RPMI8226 (cell line): ENCODE data around the gene A1CF.

Experiments
- DNase-seq: peaks from one replicate; pipeline ENCODE4 v3.0.0-alpha.2; 2015

The A1CF gene

DNA sequence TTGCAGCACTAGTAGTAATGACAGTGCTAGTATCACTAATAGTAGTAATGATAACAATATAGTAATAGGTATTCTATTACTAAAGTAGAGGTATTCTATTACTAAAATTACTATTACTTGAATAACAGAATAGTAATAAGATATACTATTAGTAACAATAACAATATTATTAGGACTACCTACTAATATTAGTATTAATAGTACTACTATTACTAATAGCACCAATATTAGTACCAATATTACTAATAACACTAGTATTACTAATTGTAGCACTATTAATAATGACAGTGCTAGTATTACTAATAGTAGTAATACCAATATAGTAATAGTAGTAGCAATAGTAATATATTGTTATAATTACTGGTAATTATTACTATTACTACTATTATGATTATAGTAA is 24.1 kb downstream of the A1CF start:
- no peak for DNase-seq

DNA sequence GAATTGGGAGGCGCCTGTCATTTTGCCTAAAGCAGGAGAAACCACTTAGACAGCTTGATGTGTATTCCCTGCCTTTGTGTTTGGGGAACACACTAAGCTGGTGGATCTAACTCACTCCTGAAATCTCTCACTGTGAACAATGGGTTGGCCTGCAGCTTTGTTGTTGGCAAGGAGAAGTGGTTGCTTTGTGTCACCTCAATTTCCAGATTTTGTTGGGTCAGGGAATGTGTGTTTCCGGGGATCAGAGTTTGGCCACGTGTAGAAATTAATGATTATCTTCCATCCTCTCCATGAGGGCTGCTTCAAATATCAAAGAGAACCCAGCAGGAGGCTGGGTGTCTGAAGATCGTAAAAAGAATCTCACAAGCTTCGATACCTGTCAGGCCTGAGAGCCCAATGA is 27.8 kb downstream of the A1CF start:
- DNase-seq, result no peak

- DNase-seq, result no peak
Measured at GRCh38 chr10:50855461-50855860, 30.0 kb downstream of the A1CF start.

DNA sequence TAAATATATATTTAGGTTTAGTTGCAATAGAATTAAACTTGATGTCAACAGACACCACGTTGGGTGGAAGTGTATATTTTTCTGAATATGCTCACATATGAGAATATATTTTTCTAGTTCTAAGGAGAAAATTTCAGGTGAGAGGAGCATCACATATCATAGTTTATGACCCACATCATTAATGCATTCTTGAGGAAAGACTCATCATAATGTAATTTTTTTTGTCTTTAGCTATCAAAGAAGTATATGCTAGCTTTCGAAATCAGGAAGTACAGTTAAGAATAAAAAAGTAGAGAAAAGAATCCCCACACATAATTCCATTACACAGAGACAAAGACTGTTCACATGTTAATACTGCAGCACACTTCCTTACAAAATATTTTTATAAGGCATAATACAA is 30.4 kb downstream of the A1CF start:
- no peak for DNase-seq

GRCh38 chr10:50853557-50853956 is 31.9 kb downstream of the A1CF start:
- no peak for DNase-seq

GRCh38 chr10:50851884-50852671 is 33.3 kb downstream of the A1CF start:
- DNase-seq, result no peak

GRCh38 chr10:50850578-50851230 is 34.7 kb downstream of the A1CF start:
- DNase-seq, result no peak

- DNase-seq, result no peak
Measured at GRCh38 chr10:50846753-50847152, 38.7 kb downstream of the A1CF start.

GRCh38 chr10:50837095-50837494 is 48.3 kb downstream of the A1CF start:
- DNase-seq, result no peak

GRCh38 chr10:50832171-50832751 is 53.2 kb downstream of the A1CF start:
- DNase-seq, result no peak

GRCh38 chr10:50830066-50830465 is 55.4 kb downstream of the A1CF start:
- DNase-seq, result no peak

- DNase-seq, result no peak
Measured at GRCh38 chr10:50824782-50825181, 60.6 kb downstream of the A1CF start.

- no peak for DNase-seq
Measured at GRCh38 chr10:50823789-50824188, 61.6 kb downstream of the A1CF start.

DNA sequence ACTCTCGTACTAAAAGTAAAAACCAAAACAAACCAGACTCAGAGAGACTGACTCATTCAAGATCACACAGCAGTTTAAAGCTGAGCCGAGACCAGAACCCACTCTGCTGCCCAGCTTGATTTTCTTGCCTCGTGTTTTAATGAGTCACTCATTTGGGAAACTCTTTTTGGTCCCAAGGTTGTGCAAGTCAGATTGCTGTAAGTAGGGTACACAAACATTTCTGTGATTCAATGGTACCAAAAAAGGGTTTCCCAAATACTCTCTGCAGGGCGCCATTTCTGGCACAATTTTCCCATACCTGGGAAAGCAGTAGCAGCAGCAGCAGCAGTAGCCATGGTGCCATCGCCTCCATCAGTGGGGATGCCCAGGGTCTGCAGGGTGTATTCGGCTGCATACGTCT is 75.8 kb downstream of the A1CF start:
- no peak for DNase-seq

DNA sequence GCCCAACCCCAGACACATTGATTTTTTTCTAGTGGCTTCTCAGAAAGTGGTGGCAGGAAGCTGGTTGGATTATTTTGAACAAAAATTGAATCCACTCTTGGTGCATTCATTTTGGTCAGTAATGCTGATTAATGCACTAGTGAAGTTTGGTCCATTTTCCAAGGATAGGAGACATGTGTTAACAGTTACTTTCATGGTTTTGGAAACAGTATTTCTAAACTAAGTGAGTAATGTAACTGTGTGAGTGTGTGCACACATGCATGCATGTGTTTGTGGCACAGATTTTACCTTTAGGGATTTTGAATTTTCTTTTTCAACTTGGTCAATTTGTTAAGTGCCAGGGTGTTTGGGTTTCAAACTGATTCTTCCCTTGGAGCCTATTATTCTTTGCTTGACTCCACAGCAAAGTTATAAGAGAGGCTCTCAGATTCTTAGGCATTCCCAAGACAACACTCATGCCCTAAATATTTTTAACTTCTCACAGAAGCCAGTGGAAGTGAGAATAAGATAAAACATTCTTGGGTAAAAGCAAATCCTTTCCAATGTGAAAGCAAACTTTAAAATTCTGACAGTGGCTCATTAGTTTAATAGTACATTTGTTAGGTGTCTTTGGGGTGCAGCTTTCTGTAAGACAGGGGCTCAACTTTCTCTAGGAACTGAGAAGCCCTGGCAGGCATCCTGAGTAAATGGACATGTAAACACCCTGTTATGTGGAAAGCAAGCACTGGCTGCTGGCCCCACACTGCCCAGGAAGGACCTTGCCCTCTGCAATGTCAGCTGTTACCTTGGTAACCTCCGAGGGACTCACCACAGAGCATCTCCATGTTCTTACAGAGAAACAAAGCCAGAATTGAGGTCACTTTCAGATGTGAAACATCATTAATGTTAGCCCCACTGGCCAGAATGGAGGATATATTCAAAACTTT is 77.3 kb downstream of the A1CF start:
- DNase-seq, result no peak

DNA sequence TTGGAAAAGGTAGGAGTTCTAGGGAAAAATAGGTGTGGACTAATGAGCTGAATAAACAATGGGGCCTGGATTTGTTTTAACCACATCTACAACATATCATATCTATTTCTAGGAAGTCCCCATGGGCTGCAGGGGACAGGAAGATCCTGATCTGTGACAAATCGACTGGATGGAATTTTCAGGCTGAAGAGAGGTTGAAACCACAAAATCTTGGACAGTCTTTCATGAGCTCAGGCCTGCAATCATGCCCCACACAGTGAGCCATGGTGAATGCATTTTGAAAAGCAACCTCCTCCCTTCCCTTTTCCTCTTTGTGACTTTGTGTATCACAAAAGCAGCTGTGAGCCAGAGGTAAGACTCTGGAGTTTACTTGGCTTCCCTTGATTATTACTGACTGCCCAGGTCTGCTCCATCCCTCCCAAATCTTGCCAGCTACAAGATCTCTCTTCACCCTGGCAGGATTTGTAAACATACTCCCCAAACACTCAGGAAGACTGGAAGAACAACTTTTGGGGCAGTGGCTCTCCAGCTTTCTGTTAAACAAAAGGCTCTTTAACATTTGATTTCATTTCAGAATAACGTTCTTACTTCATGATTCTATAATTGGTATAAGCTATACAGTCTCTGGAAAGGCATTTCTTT is 79.3 kb downstream of the A1CF start:
- no peak for DNase-seq

GRCh38 chr10:50799595-50799994 is 85.8 kb downstream of the A1CF start:
- no peak for DNase-seq

- no peak for DNase-seq
Measured at GRCh38 chr10:50798297-50798696, 87.1 kb downstream of the A1CF start.

- no peak for DNase-seq
Measured at GRCh38 chr10:50796693-50797092, 88.7 kb downstream of the A1CF start.

DNA sequence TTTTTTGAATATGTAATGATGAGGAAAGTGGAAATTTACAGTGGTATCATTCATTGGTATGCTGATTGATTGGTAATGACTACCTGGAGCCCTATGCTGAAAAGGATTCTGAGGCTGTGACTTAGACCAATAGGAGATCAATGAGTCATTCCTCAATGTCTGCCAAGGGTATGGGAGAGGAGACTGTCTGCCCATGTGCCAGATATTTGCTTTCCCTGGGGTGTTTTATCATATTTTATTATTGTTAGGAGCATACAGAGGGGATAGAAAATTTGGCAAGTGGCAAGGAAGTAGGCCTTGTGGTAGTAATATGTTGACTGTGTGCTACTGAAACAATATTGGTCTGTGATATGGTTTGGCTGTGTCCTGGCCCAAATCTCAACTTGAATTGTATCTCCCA is 90.9 kb downstream of the A1CF start:
- DNase-seq, result no peak

DNA sequence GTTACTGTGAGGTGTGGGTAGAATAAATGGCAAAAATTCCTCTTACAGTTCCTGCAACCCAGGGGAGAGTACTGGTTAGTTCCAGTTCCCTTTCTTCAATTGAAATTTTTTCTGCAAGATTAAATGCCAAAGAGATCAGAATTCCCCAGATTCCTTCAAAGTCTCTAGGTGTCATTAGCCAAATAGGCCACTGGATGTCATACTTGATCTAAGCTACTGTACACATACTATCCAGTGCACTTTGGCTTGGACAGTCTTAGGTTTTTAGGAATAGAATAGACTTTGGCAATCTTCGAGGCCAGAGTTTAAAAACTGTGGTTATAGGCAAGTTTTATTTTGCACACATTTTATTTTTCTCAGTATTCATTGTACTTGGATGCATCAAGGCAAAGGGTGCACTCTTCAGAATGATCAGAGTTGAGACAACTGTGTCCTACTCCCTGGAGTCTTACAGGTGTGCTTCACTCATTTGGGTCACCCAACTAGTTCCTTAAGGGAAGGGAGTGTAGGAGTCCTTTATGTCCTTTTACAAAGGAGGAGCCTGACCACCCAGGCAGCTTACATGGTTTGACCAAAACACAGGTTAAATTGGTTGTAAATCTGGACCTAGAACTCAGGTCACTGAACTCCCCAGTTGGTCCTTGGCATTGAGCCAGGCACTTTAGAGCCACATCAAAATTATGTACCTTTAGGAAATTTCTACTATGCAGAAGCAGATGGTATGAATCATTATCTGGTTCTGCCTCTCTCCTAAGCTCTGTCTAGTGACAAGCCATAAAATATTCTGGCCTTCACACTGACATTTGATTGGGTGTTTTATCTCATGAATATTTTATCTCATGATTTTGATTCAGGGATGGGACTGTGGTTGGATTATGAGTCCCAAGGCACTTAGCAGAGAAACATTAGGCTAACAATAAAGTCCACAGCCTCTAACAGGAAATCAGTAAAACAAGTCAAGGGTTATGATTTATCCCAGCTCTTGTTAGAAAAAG is 96.2 kb downstream of the A1CF start:
- no peak for DNase-seq
